ENCODE data around the gene AACS.

GRCh38 chr12:125140279-125141209 lies 75.3 kb downstream of the AACS start:
- TF ChIP-seq, protein P1, sequence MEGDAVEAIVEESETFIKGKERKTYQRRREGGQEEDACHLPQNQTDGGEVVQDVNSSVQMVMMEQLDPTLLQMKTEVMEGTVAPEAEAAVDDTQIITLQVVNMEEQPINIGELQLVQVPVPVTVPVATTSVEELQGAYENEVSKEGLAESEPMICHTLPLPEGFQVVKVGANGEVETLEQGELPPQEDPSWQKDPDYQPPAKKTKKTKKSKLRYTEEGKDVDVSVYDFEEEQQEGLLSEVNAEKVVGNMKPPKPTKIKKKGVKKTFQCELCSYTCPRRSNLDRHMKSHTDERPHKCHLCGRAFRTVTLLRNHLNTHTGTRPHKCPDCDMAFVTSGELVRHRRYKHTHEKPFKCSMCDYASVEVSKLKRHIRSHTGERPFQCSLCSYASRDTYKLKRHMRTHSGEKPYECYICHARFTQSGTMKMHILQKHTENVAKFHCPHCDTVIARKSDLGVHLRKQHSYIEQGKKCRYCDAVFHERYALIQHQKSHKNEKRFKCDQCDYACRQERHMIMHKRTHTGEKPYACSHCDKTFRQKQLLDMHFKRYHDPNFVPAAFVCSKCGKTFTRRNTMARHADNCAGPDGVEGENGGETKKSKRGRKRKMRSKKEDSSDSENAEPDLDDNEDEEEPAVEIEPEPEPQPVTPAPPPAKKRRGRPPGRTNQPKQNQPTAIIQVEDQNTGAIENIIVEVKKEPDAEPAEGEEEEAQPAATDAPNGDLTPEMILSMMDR (IDR thresholded peaks at IDR 0.05; ENCODE audit: control extremely low read depth in 1 of 3, insufficient read depth in 1 of 3, low read depth in 1 of 3, low read length in 3 of 3), result no peak
- TF ChIP-seq ATF2 (IDR thresholded peaks at IDR 0.05; ENCODE audit: low read length) (no peak), POLR2A (IDR thresholded peaks at IDR 0.05; ENCODE audit: control extremely low read depth in 1 of 2, low read depth in 2 of 2, low read length in 2 of 2) (no peak), RAD21 (IDR thresholded peaks at IDR 0.05 in 1 of 2, conservative IDR thresholded peaks at IDR 0.05 in 1 of 2; ENCODE audit: low read depth in 2 of 2, low read length in 2 of 2) (0 out of 4 replicates have a peak, but pooled peaks of 1 of the 2 experiments have one; percentile 3), CBX5 (IDR thresholded peaks at IDR 0.05; ENCODE audit: low read depth, low read length) (no peak), CHD1 (IDR thresholded peaks at IDR 0.05; ENCODE audit: low read depth, low read length) (no peak), BRCA1 (IDR thresholded peaks at IDR 0.05; ENCODE audit: low read depth, low read length) (no peak), BACH1 (IDR thresholded peaks at IDR 0.05; ENCODE audit: low read length) (no peak), FOSL1 (IDR thresholded peaks at IDR 0.05; ENCODE audit: insufficient read depth, low read depth, low read length) (no peak), TAF1 (IDR thresholded peaks at IDR 0.05; ENCODE audit: low read depth, low read length) (no peak)
- TF ChIP-seq, protein P2, sequence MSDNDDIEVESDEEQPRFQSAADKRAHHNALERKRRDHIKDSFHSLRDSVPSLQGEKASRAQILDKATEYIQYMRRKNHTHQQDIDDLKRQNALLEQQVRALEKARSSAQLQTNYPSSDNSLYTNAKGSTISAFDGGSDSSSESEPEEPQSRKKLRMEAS (IDR thresholded peaks at IDR 0.05), result peak; percentile 45; the same call in 1 of the 2 replicates

Data from H1 (cell line).